ENCODE measurements around the gene PPP1R3G.
"Not testable (repeated sequence)": the region's sequence is repeated elsewhere in the genome, so short reads cannot be mapped to it uniquely, and the experiment has no call there.

PPP1R3G gene

DNA sequence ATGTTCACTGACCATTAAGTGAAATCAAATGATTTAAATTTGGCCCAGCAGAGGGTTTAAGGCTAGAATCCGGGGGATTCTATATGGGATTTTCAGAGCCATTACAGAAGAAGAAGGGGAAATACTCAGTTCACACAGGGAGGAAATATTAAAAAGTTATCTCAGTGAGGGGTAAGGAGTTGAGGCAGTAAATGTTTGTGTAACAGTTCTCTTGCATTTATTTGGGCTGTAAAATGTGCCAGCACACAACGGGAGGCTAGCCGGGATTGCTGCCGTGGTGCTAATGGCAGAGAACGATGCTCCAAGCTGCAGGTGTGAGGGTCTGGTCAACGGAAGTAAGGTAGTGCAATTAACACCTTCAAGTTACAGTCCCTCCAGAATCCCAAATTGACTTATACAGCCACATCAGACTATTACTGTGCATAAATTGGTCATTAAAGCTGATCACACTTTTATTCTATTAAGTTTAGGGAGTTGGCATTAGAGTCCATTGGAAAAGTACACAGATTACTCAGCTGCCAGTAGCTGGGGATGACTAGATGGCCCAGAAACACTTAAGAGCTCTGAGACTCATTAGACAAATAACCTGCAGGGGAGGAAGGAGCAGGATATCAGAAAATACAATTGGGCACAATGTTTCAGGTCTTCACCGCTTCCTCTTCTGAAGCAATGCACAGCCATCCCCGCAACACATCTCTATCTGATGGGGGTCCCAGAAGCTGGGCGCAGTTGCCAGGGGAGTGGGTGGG is 31.3 kb downstream of the PPP1R3G start:
- in situ Hi-C loops (cut with MboI; ENCODE audit: low sequenced_read_pairs) = no loop called here

- in situ Hi-C loops (cut with MboI; ENCODE audit: low sequenced_read_pairs) = no loop called here
Observed at GRCh38 chr6:5119090-5119951, 34.2 kb downstream of the PPP1R3G start.

DNA sequence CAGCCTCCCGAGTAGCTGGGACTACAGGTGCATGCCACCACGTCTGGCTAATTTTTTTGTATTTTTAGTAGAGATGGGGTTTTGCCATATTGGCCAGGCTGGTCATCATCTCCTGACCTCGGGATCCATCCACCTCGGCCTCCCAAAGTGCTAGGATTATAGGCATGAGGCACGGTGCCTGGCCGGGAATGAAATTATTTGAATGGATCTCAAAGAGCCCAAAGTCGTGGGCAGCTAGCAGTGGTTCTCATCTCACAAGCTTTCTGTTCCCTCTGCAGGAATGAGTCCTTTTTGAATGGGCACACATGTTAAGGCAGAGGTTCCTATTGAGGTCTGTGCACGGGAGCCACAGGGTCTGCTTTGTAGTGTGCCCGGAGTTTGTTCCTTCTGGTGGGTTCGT is 34.9 kb downstream of the PPP1R3G start:
- in situ Hi-C loops (cut with MboI; ENCODE audit: low sequenced_read_pairs) = no loop called here

- in situ Hi-C loops (cut with MboI; ENCODE audit: low sequenced_read_pairs) = not testable (repeated sequence)
Observed at GRCh38 chr6:5120543-5120942, 35.4 kb downstream of the PPP1R3G start.

- in situ Hi-C loops (cut with MboI; ENCODE audit: low sequenced_read_pairs) = no loop called here
Observed at GRCh38 chr6:5121479-5121878, 36.3 kb downstream of the PPP1R3G start.

DNA sequence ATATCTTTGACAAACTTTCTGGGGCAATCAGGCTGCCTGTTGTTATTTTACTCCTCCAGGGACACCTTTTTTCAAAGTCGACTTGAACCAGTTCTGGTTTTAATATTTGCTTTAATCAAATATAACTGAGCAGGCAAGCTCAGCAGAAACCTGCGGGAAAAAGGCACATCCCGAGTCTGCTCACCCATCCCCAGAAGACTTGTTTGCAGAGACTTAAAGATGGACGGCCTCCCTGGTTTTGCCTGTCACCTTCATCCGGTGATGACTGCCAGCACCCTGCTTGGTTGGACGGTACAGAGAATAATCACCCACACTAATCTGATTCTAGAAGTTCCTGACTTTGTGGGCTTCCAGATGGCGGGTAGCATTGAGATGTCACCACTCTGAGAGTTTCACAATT is 36.8 kb downstream of the PPP1R3G start:
- in situ Hi-C loops (cut with MboI; ENCODE audit: low sequenced_read_pairs) = no loop called here

DNA sequence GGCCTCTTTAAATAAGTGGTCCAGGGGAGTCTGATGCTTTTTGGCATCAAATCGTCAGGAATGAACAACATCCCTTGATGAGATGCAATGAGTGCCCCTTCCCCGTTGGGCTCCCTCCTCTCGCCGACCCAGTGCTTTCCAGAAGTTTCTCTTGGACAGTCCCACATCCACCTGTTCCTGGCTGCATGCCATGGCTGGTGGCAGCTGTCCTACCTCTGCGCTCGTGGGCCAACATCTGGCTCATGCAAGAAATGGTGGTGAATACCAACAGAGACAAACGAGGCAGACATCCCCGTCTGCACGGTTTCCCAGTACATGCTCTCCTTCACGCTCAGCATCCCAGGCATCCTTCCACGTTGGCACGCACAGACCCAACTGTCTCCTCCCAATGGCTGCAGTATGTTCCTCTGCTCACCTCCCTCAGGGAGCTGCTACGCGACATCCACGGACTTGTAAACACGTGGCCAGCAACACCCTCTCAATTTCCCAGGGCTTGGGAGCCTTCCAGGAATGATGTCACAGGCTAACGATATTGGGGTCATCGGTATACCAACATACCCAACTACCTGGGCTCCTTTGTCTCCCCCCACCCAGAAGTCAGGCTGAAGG is 37.5 kb downstream of the PPP1R3G start:
- in situ Hi-C loops (cut with MboI; ENCODE audit: low sequenced_read_pairs) = no loop called here

- in situ Hi-C loops (cut with MboI; ENCODE audit: low sequenced_read_pairs) = no loop called here
Observed at GRCh38 chr6:5123296-5124143, 38.4 kb downstream of the PPP1R3G start.

DNA sequence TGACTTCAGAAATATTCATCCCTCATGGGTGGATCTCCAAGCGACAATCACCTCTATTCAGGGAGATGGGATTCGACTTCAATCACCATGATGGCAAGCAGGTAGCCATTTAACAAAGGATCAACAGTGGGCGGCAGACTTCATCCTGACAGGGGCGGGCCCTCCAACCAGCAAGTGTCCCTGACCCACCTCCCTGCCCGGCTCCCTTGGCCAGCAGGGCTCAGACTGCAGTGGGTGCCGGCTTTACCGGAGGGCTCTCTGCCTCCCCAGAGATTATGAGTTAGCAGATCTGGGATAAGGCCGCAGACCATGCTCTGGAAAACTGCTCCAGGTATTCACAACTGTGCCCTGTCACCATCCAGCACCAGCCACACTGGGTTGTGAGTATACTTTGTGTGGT is 39.4 kb downstream of the PPP1R3G start:
- in situ Hi-C loops (cut with MboI; ENCODE audit: low sequenced_read_pairs) = no loop called here

DNA sequence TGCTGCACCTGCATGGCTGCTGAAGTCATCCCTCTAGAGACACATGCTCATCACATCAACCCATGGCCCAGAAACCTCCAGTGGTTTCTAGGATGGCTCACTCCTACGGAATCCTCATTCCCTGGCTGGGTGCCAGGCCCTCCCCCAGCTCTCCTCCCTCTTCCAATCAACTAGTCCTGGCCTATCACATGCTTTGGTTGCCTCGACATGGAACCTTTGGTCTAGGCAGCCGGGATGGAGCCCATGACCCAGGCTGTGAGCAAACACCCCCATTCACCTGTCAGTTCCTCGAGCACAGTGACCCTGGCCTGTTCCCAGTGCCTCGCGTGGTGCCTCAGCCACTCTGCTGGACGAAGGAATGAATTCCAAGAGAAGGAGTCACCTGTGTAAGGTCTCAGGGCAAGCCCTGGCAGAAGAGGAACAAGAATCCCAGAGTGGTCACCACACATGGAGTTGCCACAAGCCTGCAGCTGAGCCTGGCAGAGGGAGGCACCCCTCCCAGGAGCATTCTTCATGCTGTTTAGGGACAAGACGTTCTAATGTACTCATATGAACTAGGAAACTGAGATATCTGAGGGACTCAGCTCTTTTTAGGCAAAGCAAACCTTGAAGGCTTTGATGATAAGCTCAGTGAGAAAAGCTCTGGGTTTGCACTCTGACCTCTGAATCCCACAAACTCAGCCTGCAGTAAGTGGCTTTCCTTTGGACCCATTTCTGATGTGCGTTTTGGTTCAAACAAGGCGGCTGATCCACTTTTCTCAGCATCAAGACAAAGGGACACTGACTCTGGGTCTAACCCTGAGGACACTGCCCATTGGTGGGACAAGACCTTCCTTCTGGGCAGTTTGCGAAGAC is 40.2 kb downstream of the PPP1R3G start:
- in situ Hi-C loops (cut with MboI; ENCODE audit: low sequenced_read_pairs) = no loop called here

- in situ Hi-C loops (cut with MboI; ENCODE audit: low sequenced_read_pairs) = no loop called here
Observed at GRCh38 chr6:5126214-5126613, 41.1 kb downstream of the PPP1R3G start.

DNA sequence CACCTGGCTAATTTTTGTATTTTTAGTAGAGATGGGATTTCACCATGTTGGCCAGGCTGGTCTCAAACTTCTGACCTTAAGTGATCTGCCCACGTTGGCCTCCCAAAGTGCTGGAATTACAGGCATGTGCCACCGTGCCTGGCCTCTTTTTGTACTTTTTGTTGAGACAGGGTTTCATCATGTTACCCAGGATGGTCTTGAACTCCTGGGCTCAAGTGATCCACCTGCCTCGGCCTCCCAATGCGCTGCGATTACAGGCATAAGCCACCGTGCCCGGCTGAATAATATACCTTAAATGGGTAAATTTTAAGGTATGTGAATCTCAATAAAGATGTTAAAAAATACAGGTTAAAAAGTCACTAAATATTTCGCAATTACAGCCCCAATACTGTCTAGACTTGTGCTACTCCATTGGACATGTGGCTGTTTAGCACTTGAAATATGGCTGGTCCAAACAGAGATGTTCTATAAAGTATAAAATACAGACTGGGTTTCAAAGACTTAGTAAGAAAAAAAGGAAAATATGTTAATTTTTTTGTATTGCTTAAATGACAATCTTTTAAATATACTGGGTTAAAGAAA is 42.1 kb downstream of the PPP1R3G start:
- in situ Hi-C loops (cut with MboI; ENCODE audit: low sequenced_read_pairs) = no loop called here

DNA sequence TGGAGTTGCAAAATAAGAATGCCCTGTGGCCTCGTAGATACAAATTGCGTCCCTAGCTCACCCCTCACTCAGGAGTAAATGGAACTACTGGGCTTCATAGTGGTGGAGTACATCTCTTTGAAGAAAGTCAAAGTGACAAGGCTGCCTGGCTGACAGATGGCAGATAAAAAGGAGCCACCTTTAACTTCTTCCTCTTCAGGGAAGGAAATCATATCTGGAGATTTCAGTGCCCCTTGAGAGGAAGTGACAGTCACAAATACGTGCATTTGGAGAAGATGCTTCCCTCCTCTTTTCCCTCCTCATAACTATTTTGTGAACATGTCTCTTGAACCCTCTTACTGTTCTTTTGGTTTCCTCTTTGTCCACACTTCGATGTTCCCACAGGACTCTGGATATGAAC is 43.2 kb downstream of the PPP1R3G start:
- in situ Hi-C loops (cut with MboI; ENCODE audit: low sequenced_read_pairs) = no loop called here

DNA sequence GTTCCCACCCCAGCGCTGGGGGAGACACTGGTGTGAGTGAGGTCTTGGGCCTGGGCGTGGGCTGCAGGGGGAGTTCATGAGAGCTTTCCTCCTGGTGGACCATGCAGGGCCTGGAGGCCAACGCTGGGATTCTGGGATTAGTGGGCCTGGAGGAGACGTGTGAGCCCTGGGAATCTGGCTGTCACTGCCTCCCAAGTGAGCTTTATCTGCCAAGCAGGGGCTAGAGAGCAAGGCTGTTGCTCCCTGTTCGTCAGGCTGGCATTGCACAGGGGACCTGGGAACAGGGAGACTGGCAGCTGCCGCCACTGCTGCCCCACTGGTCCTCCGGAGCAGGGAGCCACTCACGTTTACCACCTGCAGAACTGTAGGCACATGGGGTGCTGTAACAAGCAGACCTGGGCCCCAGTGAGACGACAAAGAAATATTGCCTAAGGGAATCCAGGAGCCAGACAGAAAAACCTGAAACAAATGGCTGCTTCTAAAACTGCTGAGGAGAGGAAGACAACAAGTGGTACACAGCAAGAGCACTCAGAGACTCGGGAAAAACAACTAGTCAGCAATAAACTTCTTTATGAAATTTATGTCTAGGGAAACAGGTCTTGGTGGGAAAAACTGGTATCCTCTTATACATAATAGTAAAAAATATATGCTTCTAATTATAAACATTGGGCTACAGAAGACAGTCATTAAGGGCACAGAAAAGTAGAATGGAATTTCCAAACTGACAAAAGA is 45.2 kb downstream of the PPP1R3G start:
- in situ Hi-C loops (cut with MboI; ENCODE audit: low sequenced_read_pairs) = no loop called here

DNA sequence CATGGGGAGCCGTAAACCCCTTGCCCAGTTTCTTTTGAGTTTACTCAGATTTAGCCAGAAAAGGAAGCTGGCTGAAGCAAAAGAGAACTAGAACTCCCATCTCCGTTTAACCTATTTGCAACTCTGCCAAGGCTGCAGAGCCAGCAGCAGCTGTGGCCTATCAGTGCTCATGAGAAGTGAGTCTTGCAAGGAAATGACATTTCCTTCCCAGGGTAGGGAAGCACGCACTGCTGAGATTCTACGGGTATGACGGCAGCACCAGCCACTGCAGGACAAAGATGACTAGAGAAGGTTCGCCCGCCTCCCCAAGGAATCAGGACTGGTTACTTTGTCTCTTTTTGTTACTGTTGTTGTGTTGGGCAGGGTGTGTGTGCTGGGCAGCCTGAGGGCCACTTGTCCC is 47.6 kb downstream of the PPP1R3G start:
- in situ Hi-C loops (cut with MboI; ENCODE audit: low sequenced_read_pairs) = no loop called here

GRCh38 chr6:5133943-5134342 is 48.8 kb downstream of the PPP1R3G start:
- in situ Hi-C loops (cut with MboI; ENCODE audit: low sequenced_read_pairs) = no loop called here

GRCh38 chr6:5135788-5136376 is 50.7 kb downstream of the PPP1R3G start:
- in situ Hi-C loops (cut with MboI; ENCODE audit: low sequenced_read_pairs) = no loop called here

- in situ Hi-C loops (cut with MboI; ENCODE audit: low sequenced_read_pairs) = no loop called here
Observed at GRCh38 chr6:5136851-5137250, 51.7 kb downstream of the PPP1R3G start.
